GM12878 (cell line): Measurements from ENCODE around the gene RPS2. TPM values are rescaled to one million over a fixed set of nuclear protein-coding genes. Genes with fewer than 3 reads are reported as not detected.
A peak's percentile ranks its signal among the peaks of the same experiment; 100 is the strongest.

Source experiments
- BHLHE40 ChIP-seq, 2 experiments: fragments of 450-650 bp in 1 of 2; IDR thresholded peaks; 2 replicates each; pipeline ENCODE4 v1.6.1; 2011 to 2017; ENCODE audit warnings: low read depth in 2 of 2, borderline replicate concordance in 1 of 2, improper control_type of control experiment in 1 of 2, low read length in 1 of 2, mild to moderate bottlenecking in 1 of 2
- FOS ChIP-seq: IDR thresholded peaks from 3 replicates; pipeline ENCODE4 v1.6.1; 2011; ENCODE audit warnings: borderline replicate concordance; ENCODE audit not compliant: insufficient read length; ENCODE audit errors: extremely low read depth
- HCFC1 ChIP-seq: fragments of 150-350 bp; IDR thresholded peaks from 2 replicates; pipeline ENCODE4 v1.6.1; 2014; ENCODE audit warnings: low read length
- MXI1 ChIP-seq: fragments of 150-350 bp; IDR thresholded peaks from 2 replicates; pipeline ENCODE4 v1.6.1; 2011; ENCODE audit warnings: low read depth, mild to moderate bottlenecking, inconsistent platforms, low read length, improper control_type of control experiment
- NR2C2 ChIP-seq: IDR thresholded peaks from 2 replicates; pipeline ENCODE4 v1.6.1; 2011; ENCODE audit warnings: borderline replicate concordance, low read depth; ENCODE audit not compliant: control insufficient read depth, insufficient read length
- RCOR1 ChIP-seq: conservative IDR thresholded peaks from 2 replicates; pipeline ENCODE4 v1.6.1; 2012; ENCODE audit warnings: low read depth, low read length, improper control_type of control experiment
- RFX5 ChIP-seq: IDR thresholded peaks from 2 replicates; pipeline ENCODE4 v1.6.1; 2011; ENCODE audit warnings: low read depth, low read length, improper control_type of control experiment
- SP1 ChIP-seq: IDR thresholded peaks from one replicate; pipeline ENCODE4 v1.6.1; 2011; ENCODE audit warnings: low read depth, low read length
- STAT3 ChIP-seq: IDR thresholded peaks from 2 replicates; pipeline ENCODE4 v1.6.1; 2011; ENCODE audit warnings: low read depth, low read length, improper control_type of control experiment
- YY1 ChIP-seq: IDR thresholded peaks from 2 replicates; pipeline ENCODE4 v1.6.1; 2011; ENCODE audit warnings: low read depth, mild to moderate bottlenecking, low read length
- polyA plus RNA-seq, 11 experiments: library from polyadenylated mRNA; depleted of rRNA in 4 of 11; unstranded in 6 of 11; stranded (reverse) in 5 of 11; fragments of >200 nt; fragmentation: Nextera tagmentation in 4 of 11; fragmentation: Illumina TruSeq in 1 of 11; extraction: Ambion mirVana in 4 of 11; extraction: Trizol in 1 of 11; gene quantifications; 1 replicate in 1 of 11; 2 replicates in 10 of 11; pipeline versions ENCODE4 v1.2.1 to v1.2.3, GENCODE V29; 2011 to 2016; ENCODE audit warnings: inconsistent platforms in 2 of 11, missing spikeins in 2 of 11, low read depth in 1 of 11
- total RNA-seq, 4 experiments: library from RNA; depleted of rRNA in 3 of 4; stranded (reverse); fragments of >200 nt in 3 of 4; fragmentation: Illumina TruSeq in 1 of 4; extraction: Trizol in 1 of 4; gene quantifications; 2 replicates each; pipeline versions ENCODE4 v1.2.1 to v1.2.3, GENCODE V29; 2013 to 2021
- TF ChIP-seq, protein P1 (sequence below): IDR thresholded peaks from 2 replicates; pipeline ENCODE4 v1.6.1; 2012; ENCODE audit warnings: low read depth, low read length, improper control_type of control experiment
- TF ChIP-seq, protein P2 (sequence below): fragments of 450-650 bp; IDR thresholded peaks from 2 replicates; pipeline ENCODE4 v1.6.1; 2017; ENCODE audit warnings: mild to moderate bottlenecking, moderate library complexity
- TF ChIP-seq, protein P3 (sequence below): fragments of 450-650 bp; IDR thresholded peaks from 2 replicates; pipeline ENCODE4 v1.6.1; 2017; ENCODE audit warnings: mild to moderate bottlenecking, low read depth, inconsistent platforms; ENCODE audit not compliant: poor library complexity, severe bottlenecking
- TF ChIP-seq, protein P4 (sequence below): IDR thresholded peaks from 2 replicates; pipeline ENCODE4 v1.6.1; 2012; ENCODE audit warnings: low read depth, low read length, improper control_type of control experiment
- TF ChIP-seq, protein P5 (sequence below): IDR thresholded peaks from 2 replicates; pipeline ENCODE4 v1.6.1; 2011; ENCODE audit warnings: low read depth, low read length, improper control_type of control experiment, borderline replicate concordance
- TF ChIP-seq, protein P6 (sequence below): fragments of 450-650 bp; formaldehyde crosslinking; IDR thresholded peaks from 2 replicates; pipeline ENCODE4 v1.4.0; 2022; ENCODE audit warnings: mild to moderate bottlenecking, moderate library complexity

Gene RPS2
- total and polyA plus RNA-seq, 10 of the 15 experiments (the other 5 are each of a cell fraction or from before 2014, with no cell fraction given) = 1,295 to 7,121 (median 3,933) TPM

DNA sequence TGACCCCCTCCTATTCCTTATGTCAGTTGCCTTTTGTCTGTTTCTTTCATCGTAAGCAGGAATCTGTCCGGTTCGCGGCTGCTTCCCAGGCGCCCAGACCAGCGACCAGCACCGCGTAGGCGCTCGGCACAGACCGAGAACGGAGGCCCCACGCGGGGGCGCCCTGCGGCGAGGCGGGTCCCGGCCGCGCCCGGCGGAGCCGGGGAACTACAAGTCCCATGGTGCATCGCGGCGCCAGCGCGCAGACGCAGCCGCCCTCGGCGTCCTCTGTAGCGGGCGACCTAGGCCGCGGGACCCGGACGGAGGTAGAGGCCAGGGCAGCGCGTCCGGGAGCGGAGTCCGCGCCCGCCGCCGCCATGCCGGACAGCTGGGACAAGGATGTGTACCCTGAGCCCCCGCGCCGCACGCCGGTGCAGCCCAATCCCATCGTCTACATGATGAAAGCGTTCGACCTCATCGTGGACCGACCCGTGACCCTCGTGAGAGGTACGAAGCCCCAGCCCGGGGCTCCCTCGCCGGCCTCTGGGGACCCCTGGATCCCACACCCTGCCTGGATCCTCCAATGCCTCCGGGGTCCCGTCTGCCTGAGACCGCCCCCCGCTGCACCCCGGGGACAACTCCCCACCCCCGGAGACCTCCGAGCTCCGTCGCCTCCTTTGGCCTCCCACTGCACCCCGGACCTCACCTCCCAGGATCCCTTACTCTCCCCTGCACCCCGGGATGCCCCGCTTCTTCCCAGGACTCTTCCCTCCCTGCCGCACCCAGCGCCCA lies 5.2 kb downstream of the RPS2 start, which contains the start of gene NDUFB10 (continued):
- TF ChIP-seq, protein P1, sequence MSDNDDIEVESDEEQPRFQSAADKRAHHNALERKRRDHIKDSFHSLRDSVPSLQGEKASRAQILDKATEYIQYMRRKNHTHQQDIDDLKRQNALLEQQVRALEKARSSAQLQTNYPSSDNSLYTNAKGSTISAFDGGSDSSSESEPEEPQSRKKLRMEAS = no peak; the same call in none of the 2 replicates
- peak; percentile 14 for TF ChIP-seq SP1
- no peak for TF ChIP-seq RFX5
- TF ChIP-seq YY1 = peak; percentile 84
- no peak for TF ChIP-seq FOS
- peak; percentile 24 to 72; a peak in 2 of 4 replicates for TF ChIP-seq BHLHE40 (IDR thresholded peaks at IDR 0.05; ENCODE audit: borderline replicate concordance in 1 of 2, low read depth in 2 of 2, low read length in 1 of 2)
- TF ChIP-seq, protein P2, sequence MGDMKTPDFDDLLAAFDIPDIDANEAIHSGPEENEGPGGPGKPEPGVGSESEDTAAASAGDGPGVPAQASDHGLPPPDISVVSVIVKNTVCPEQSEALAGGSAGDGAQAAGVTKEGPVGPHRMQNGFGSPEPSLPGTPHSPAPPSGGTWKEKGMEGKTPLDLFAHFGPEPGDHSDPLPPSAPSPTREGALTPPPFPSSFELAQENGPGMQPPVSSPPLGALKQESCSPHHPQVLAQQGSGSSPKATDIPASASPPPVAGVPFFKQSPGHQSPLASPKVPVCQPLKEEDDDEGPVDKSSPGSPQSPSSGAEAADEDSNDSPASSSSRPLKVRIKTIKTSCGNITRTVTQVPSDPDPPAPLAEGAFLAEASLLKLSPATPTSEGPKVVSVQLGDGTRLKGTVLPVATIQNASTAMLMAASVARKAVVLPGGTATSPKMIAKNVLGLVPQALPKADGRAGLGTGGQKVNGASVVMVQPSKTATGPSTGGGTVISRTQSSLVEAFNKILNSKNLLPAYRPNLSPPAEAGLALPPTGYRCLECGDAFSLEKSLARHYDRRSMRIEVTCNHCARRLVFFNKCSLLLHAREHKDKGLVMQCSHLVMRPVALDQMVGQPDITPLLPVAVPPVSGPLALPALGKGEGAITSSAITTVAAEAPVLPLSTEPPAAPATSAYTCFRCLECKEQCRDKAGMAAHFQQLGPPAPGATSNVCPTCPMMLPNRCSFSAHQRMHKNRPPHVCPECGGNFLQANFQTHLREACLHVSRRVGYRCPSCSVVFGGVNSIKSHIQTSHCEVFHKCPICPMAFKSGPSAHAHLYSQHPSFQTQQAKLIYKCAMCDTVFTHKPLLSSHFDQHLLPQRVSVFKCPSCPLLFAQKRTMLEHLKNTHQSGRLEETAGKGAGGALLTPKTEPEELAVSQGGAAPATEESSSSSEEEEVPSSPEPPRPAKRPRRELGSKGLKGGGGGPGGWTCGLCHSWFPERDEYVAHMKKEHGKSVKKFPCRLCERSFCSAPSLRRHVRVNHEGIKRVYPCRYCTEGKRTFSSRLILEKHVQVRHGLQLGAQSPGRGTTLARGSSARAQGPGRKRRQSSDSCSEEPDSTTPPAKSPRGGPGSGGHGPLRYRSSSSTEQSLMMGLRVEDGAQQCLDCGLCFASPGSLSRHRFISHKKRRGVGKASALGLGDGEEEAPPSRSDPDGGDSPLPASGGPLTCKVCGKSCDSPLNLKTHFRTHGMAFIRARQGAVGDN = peak; percentile 61
- TF ChIP-seq RCOR1 = no peak
- TF ChIP-seq, protein P3, sequence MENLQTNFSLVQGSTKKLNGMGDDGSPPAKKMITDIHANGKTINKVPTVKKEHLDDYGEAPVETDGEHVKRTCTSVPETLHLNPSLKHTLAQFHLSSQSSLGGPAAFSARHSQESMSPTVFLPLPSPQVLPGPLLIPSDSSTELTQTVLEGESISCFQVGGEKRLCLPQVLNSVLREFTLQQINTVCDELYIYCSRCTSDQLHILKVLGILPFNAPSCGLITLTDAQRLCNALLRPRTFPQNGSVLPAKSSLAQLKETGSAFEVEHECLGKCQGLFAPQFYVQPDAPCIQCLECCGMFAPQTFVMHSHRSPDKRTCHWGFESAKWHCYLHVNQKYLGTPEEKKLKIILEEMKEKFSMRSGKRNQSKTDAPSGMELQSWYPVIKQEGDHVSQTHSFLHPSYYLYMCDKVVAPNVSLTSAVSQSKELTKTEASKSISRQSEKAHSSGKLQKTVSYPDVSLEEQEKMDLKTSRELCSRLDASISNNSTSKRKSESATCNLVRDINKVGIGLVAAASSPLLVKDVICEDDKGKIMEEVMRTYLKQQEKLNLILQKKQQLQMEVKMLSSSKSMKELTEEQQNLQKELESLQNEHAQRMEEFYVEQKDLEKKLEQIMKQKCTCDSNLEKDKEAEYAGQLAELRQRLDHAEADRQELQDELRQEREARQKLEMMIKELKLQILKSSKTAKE = no peak
- no peak for TF ChIP-seq STAT3
- TF ChIP-seq, protein P4, sequence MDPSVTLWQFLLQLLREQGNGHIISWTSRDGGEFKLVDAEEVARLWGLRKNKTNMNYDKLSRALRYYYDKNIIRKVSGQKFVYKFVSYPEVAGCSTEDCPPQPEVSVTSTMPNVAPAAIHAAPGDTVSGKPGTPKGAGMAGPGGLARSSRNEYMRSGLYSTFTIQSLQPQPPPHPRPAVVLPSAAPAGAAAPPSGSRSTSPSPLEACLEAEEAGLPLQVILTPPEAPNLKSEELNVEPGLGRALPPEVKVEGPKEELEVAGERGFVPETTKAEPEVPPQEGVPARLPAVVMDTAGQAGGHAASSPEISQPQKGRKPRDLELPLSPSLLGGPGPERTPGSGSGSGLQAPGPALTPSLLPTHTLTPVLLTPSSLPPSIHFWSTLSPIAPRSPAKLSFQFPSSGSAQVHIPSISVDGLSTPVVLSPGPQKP = 0 out of 2 replicates have a peak, but pooled peaks have one; percentile 16
- no peak for TF ChIP-seq NR2C2
- TF ChIP-seq HCFC1 = peak; percentile 90
- peak; percentile 57 for TF ChIP-seq MXI1
- TF ChIP-seq, protein P5, sequence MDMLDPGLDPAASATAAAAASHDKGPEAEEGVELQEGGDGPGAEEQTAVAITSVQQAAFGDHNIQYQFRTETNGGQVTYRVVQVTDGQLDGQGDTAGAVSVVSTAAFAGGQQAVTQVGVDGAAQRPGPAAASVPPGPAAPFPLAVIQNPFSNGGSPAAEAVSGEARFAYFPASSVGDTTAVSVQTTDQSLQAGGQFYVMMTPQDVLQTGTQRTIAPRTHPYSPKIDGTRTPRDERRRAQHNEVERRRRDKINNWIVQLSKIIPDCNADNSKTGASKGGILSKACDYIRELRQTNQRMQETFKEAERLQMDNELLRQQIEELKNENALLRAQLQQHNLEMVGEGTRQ = no peak
- TF ChIP-seq, protein P6, sequence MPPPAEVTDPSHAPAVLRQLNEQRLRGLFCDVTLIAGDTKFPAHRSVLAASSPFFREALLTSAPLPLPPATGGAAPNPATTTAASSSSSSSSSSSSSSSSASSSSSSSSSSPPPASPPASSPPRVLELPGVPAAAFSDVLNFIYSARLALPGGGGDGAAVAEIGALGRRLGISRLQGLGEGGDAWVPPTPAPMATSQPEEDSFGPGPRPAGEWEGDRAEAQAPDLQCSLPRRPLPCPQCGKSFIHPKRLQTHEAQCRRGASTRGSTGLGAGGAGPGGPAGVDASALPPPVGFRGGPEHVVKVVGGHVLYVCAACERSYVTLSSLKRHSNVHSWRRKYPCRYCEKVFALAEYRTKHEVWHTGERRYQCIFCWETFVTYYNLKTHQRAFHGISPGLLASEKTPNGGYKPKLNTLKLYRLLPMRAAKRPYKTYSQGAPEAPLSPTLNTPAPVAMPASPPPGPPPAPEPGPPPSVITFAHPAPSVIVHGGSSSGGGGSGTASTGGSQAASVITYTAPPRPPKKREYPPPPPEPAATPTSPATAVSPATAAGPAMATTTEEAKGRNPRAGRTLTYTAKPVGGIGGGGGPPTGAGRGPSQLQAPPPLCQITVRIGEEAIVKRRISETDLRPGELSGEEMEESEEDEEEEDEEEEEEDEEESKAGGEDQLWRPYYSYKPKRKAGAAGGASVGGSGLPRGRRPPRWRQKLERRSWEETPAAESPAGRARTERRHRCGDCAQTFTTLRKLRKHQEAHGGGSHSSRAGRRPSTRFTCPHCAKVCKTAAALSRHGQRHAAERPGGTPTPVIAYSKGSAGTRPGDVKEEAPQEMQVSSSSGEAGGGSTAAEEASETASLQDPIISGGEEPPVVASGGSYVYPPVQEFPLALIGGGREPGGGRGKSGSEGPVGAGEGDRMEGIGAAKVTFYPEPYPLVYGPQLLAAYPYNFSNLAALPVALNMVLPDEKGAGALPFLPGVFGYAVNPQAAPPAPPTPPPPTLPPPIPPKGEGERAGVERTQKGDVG (CRISPR knock-in tag) = no peak
